H1 (cell line): Measurements from ENCODE around the gene RAB44. TPM values are rescaled to one million over a fixed set of nuclear protein-coding genes. Genes with fewer than 3 reads are reported as not detected.

Experiments used
- CTCF ChIA-PET: fragments of 300-600 bp; sonication (Branson Sonifier 250); formaldehyde crosslinking; loops from one replicate; lab custom pipeline; 2021; ENCODE audit not compliant: partially characterized antibody; lab: Charles Lee
- POLR2A ChIA-PET: fragments of 300-600 bp; sonication (Branson Sonifier 250); formaldehyde crosslinking; loops from one replicate; lab custom pipeline; 2021; ENCODE audit warnings: inconsistent platforms; ENCODE audit not compliant: partially characterized antibody; lab: Charles Lee
- DNase-seq, 2 experiments: peaks; one replicate each; pipeline versions ENCODE4 v3.0.0 to v3.0.0-alpha.2; 2010 to 2022; ENCODE audit warnings: low spot score in 2 of 2, low read depth in 1 of 2, mixed read lengths in 1 of 2
- FAIRE-seq: peaks from 2 replicates; lab custom pipeline; 2011; peaks lifted over from hg19 to GRCh38; lab: Jason Lieb, UNC
- H2AFZ ChIP-seq: 2 replicates; pipeline ENCODE4 v1.8.1; 2012; ENCODE audit warnings: low read length, inconsistent platforms
- H2AK5ac ChIP-seq: 2 replicates; pipeline ENCODE4 v1.6.1; 2013; ENCODE audit warnings: low read depth, low read length
- H2BK120ac ChIP-seq: replicated peaks from 2 replicates; pipeline ENCODE3; 2013; ENCODE audit warnings: low read depth, low read length, inconsistent platforms
- H2BK12ac ChIP-seq: 2 replicates; pipeline ENCODE4 v1.6.1; 2013; ENCODE audit warnings: low read depth, low read length
- H2BK15ac ChIP-seq: 2 replicates; pipeline ENCODE4 v1.6.1; 2013; ENCODE audit warnings: low read length
- H2BK20ac ChIP-seq: 2 replicates; pipeline ENCODE4 v1.6.1; 2013; ENCODE audit warnings: low read length
- H2BK5ac ChIP-seq: 2 replicates; pipeline ENCODE4 v1.6.1; 2013; ENCODE audit warnings: low read depth, low read length
- H3K14ac ChIP-seq: 2 replicates; pipeline ENCODE4 v1.6.1; 2013; ENCODE audit warnings: inconsistent platforms; ENCODE audit not compliant: insufficient read length
- H3K18ac ChIP-seq: 2 replicates; pipeline ENCODE4 v1.6.1; 2013; ENCODE audit warnings: low read length; ENCODE audit errors: extremely low read depth
- H3K23ac ChIP-seq: 2 replicates; pipeline ENCODE4 v1.6.1; 2013; ENCODE audit warnings: inconsistent platforms; ENCODE audit not compliant: insufficient read length
- H3K23me2 ChIP-seq: 2 replicates; pipeline ENCODE4 v1.6.1; 2013; ENCODE audit warnings: low read depth, low read length
- H3K27ac ChIP-seq: 2 replicates; pipeline ENCODE4 v1.6.1; 2011; ENCODE audit warnings: low read depth, low read length, inconsistent platforms
- H3K27me3 ChIP-seq, 4 experiments: replicated peaks in 1 of 4; 1 replicate in 1 of 4; 2 replicates in 3 of 4; pipeline versions ENCODE4 v1.6.1 to v1.8.1; 2011 to 2013; ENCODE audit warnings: low read length in 3 of 4, mild to moderate bottlenecking in 3 of 4, inconsistent platforms in 2 of 4, mixed read lengths in 2 of 4, moderate library complexity in 1 of 4; ENCODE audit not compliant: control insufficient read depth in 3 of 4, insufficient read depth in 3 of 4; ENCODE audit errors: extremely low read depth in 1 of 4
- H3K36me3 ChIP-seq, 4 experiments: 2 replicates each; pipeline versions ENCODE4 v1.6.1 to v1.8.1; 2011 to 2013; ENCODE audit warnings: mild to moderate bottlenecking in 4 of 4, low read length in 3 of 4, moderate library complexity in 2 of 4, control low read depth in 1 of 4, inconsistent platforms in 1 of 4; ENCODE audit not compliant: insufficient read depth in 4 of 4, control insufficient read depth in 2 of 4
- H3K4ac ChIP-seq: replicated peaks from 2 replicates; pipeline ENCODE3; 2013; ENCODE audit warnings: low read length, low read depth, mixed read lengths, inconsistent platforms; ENCODE audit not compliant: insufficient read length
- H3K4me1 ChIP-seq, 4 experiments: replicated peaks in 1 of 4; 1 replicate in 1 of 4; 2 replicates in 3 of 4; pipeline versions ENCODE4 v1.6.1 to v1.8.1; 2011 to 2013; ENCODE audit warnings: low read length in 3 of 4, inconsistent platforms in 2 of 4, mixed read lengths in 1 of 4; ENCODE audit not compliant: insufficient read depth in 4 of 4, control insufficient read depth in 3 of 4
- H3K4me2 ChIP-seq, 2 experiments: 2 replicates each; pipeline versions ENCODE4 v1.6.1 to v1.8.1; 2011 to 2013; ENCODE audit warnings: low read depth in 2 of 2, low read length in 2 of 2, control low read depth in 1 of 2, inconsistent platforms in 1 of 2, mild to moderate bottlenecking in 1 of 2; ENCODE audit not compliant: insufficient read depth in 1 of 2
- H3K4me3 ChIP-seq, 4 experiments: fragments of 200-600, 300-600 bp in 1 of 4; sonication (generic), shearing (Covaris generic), sonication (Bioruptor Twin) in 1 of 4; 2 replicates each; pipeline versions ENCODE4 v1.5.1 to v1.8.1; 2011 to 2016; ENCODE audit warnings: low read length in 4 of 4, low read depth in 3 of 4, control low read depth in 2 of 4, inconsistent platforms in 2 of 4, mild to moderate bottlenecking in 2 of 4, mixed read lengths in 1 of 4, moderate library complexity in 1 of 4; ENCODE audit not compliant: insufficient read depth in 2 of 4; ENCODE audit errors: extremely low read depth in 1 of 4
- H3K56ac ChIP-seq: replicated peaks from 2 replicates; pipeline ENCODE3; 2013; ENCODE audit warnings: low read depth, mild to moderate bottlenecking, mixed read lengths, low read length, inconsistent platforms; ENCODE audit not compliant: insufficient read length
- H3K79me1 ChIP-seq: 2 replicates; pipeline ENCODE4 v1.6.1; 2013; ENCODE audit warnings: low read depth, low read length, control low read depth
- H3K79me2 ChIP-seq, 2 experiments: 2 replicates each; pipeline versions ENCODE4 v1.6.1 to v1.8.1; 2012 to 2013; ENCODE audit warnings: low read length in 2 of 2, mild to moderate bottlenecking in 2 of 2, inconsistent platforms in 1 of 2; ENCODE audit not compliant: insufficient read depth in 2 of 2, control insufficient read depth in 1 of 2
- H3K9ac ChIP-seq, 4 experiments: replicated peaks in 1 of 4; 1 replicate in 1 of 4; 2 replicates in 3 of 4; pipeline versions ENCODE4 v1.6.1 to v1.8.1; 2011 to 2013; ENCODE audit warnings: low read depth in 3 of 4, low read length in 3 of 4, control low read depth in 2 of 4, mild to moderate bottlenecking in 2 of 4, moderate library complexity in 2 of 4, inconsistent platforms in 1 of 4; ENCODE audit errors: extremely low read depth in 1 of 4
- H3K9me3 ChIP-seq, 2 experiments: 2 replicates each; pipeline versions ENCODE4 v1.6.1 to v1.8.1; 2012 to 2013; ENCODE audit warnings: mild to moderate bottlenecking in 2 of 2, moderate library complexity in 2 of 2, control low read depth in 1 of 2, inconsistent platforms in 1 of 2, low read depth in 1 of 2, low read length in 1 of 2, mixed read lengths in 1 of 2; ENCODE audit not compliant: insufficient read depth in 2 of 2
- H4K20me1 ChIP-seq, 2 experiments: replicated peaks in 1 of 2; 2 replicates each; pipeline versions ENCODE3 to v1.8.1; 2011 to 2013; ENCODE audit warnings: inconsistent platforms in 2 of 2, low read length in 2 of 2, mild to moderate bottlenecking in 1 of 2; ENCODE audit not compliant: insufficient read depth in 2 of 2, control insufficient read depth in 1 of 2
- H4K5ac ChIP-seq: 2 replicates; pipeline ENCODE4 v1.6.1; 2013; ENCODE audit warnings: low read length, low read depth, mixed read lengths, inconsistent platforms; ENCODE audit not compliant: insufficient read length
- H4K8ac ChIP-seq: 2 replicates; pipeline ENCODE4 v1.8.0; 2013; ENCODE audit warnings: mild to moderate bottlenecking, moderate library complexity, low read length, inconsistent platforms; ENCODE audit not compliant: insufficient read depth; ENCODE audit errors: extremely low read depth
- H4K91ac ChIP-seq: replicated peaks from 2 replicates; pipeline ENCODE3; 2013; ENCODE audit warnings: low read length, mixed read lengths, inconsistent platforms; ENCODE audit not compliant: insufficient read length
- ASH2L ChIP-seq: fragments of 200-600, 300-600 bp; sonication (generic); IDR thresholded peaks from one replicate; pipeline ENCODE4 v1.7.1; 2017; ENCODE audit warnings: low read length
- CEBPB ChIP-seq: IDR thresholded peaks from 2 replicates; pipeline ENCODE4 v1.6.1; 2012; ENCODE audit warnings: low read depth, low read length
- WGBS, 2 experiments: shearing (Covaris generic) in 1 of 2; methylation state at CpG; one replicate each; pipeline versions ENCODE4 v1.1.6 to v1.1.7; 2013 to 2015; ENCODE audit warnings: low lambda C conversion rate in 2 of 2, mixed read lengths in 2 of 2, inconsistent platforms in 1 of 2, low coverage in 1 of 2, missing lambda C conversion rate in 1 of 2; ENCODE audit not compliant: insufficient replicate concordance in 2 of 2, insufficient coverage in 1 of 2, insufficient read length in 1 of 2; ENCODE audit errors: extremely low coverage in 1 of 2, missing lambda C conversion rate in 1 of 2; 5-methylcytosine and 5-hydroxymethylcytosine counted together
- polyA plus RNA-seq, 7 experiments: library from polyadenylated mRNA; depleted of rRNA in 3 of 7; stranded (reverse) in 5 of 7; unstranded in 2 of 7; fragments of >200 nt in 5 of 7; fragments of 200-250 nt in 2 of 7; gene quantifications; 1 replicate in 5 of 7; 2 replicates in 1 of 7; 4 replicates in 1 of 7; pipeline versions ENCODE4 v1.2.1 to v1.2.3, GENCODE V29; 2011 to 2013; ENCODE audit warnings: missing spikeins in 2 of 7, mixed read lengths in 2 of 7
- total RNA-seq: library from RNA; stranded (reverse); fragmentation: NEBNext Ultra II Directional; extraction: Animal tissue kit (Norgen Biotek cat#: 25700); gene quantifications from 2 replicates; pipeline ENCODE4 v1.2.1, GENCODE V29; 2021

Gene RAB44
- total and polyA plus RNA-seq, 2 of the 8 experiments (the other 6 are each of a cell fraction or from before 2014, with no cell fraction given), result 0.02 TPM; not detected in 1

GRCh38 chr6:36649701-36650484 lies 47.7 kb upstream of the RAB44 start:
- no peak overlapping the region; the same call in 1 of the 2 replicates for H2BK12ac ChIP-seq
- peak; percentile 55; the same call in 1 of the 2 replicates for TF ChIP-seq CEBPB
- TF ChIP-seq ASH2L, result no peak
- H4K20me1 ChIP-seq, result no peaks in the 10 kb centered on the region
- no peak overlapping the region for H3K4me2 ChIP-seq
- H3K36me3 ChIP-seq, result no peaks in the 10 kb centered on the region
- H2AFZ ChIP-seq, result 0 out of 2 replicates have a peak overlapping the region, but pooled peaks have one; percentile 84
- no peak overlapping the region for H3K4me3 ChIP-seq
- 0 out of 2 replicates have a peak overlapping the region, but pooled peaks have one; percentile 81 for H2BK15ac ChIP-seq
- H4K5ac ChIP-seq, result no peak overlapping the region
- H2BK20ac ChIP-seq, result 0 out of 2 replicates have a peak overlapping the region, but pooled peaks have one; percentile 29
- FAIRE-seq, result no peak
- no peak overlapping the region for H3K23ac ChIP-seq
- H3K56ac ChIP-seq, result no peak overlapping the region
- DNase-seq, result no peak
- no peak overlapping the region for H2BK5ac ChIP-seq
- no peaks in the 10 kb centered on the region for H3K79me2 ChIP-seq
- no peak overlapping the region for H3K18ac ChIP-seq
- H4K8ac ChIP-seq, result peak overlapping the region; percentile 40; the same call in 1 of the 2 replicates
- no peaks in the 10 kb centered on the region for H3K27me3 ChIP-seq
- no peaks in the 10 kb centered on the region for H3K23me2 ChIP-seq
- H3K27ac ChIP-seq, result no peak overlapping the region
- no peaks in the 10 kb centered on the region for H3K79me1 ChIP-seq
- POLR2A ChIA-PET, result interaction anchor here (0.6 to 1.5 kb wide), 2 partner anchors 10 to 12 kb away, joined by 3 to 5 read pairs; no protein-coding TSS in a partner anchor
- no peak overlapping the region for H3K9ac ChIP-seq
- H3K14ac ChIP-seq, result no peak overlapping the region
- peaks cover 0 to 4% (median 2%) of the 10 kb centered on the region in 4 experiments; a peak in 3 of 7 replicates for H3K4me1 ChIP-seq
- 81% methylated on average over 13 of the region's 13 CpGs; no CpG with 5 or more reads in 1 of the 2 experiments for whole genome bisulfite sequencing, 2 experiments
- no peak overlapping the region for H2BK120ac ChIP-seq
- H2AK5ac ChIP-seq, result 0 out of 2 replicates have a peak overlapping the region, but pooled peaks have one; percentile 17
- no peaks in the 10 kb centered on the region for H3K9me3 ChIP-seq
- H3K4ac ChIP-seq, result no peak overlapping the region
- H4K91ac ChIP-seq, result peak overlapping the region; percentile 17
- CTCF ChIA-PET, result interaction anchor here (0.6 to 0.8 kb wide), 2 partner anchors 35 to 52 kb away, joined by 3 to 4 read pairs; no protein-coding TSS in a partner anchor
